Forelimb muscle (tissue), 1 donor: ENCODE results near the gene MTERF4. TPM values are rescaled to one million over a fixed set of nuclear protein-coding genes. Genes with fewer than 3 reads are reported as not detected.

Experiments
- DNase-seq: peaks from one replicate; pipeline ENCODE4 v3.0.0-alpha.2; 2013; ENCODE audit warnings: low read depth
- polyA plus RNA-seq: library from polyadenylated mRNA; unstranded; fragments of 120-200 nt; gene quantifications from one replicate; pipeline ENCODE4 v1.2.1, GENCODE V29; 2013; ENCODE audit not compliant: insufficient read length

The MTERF4 gene
- polyA plus RNA-seq, 1 donor = 38.3 TPM

DNA sequence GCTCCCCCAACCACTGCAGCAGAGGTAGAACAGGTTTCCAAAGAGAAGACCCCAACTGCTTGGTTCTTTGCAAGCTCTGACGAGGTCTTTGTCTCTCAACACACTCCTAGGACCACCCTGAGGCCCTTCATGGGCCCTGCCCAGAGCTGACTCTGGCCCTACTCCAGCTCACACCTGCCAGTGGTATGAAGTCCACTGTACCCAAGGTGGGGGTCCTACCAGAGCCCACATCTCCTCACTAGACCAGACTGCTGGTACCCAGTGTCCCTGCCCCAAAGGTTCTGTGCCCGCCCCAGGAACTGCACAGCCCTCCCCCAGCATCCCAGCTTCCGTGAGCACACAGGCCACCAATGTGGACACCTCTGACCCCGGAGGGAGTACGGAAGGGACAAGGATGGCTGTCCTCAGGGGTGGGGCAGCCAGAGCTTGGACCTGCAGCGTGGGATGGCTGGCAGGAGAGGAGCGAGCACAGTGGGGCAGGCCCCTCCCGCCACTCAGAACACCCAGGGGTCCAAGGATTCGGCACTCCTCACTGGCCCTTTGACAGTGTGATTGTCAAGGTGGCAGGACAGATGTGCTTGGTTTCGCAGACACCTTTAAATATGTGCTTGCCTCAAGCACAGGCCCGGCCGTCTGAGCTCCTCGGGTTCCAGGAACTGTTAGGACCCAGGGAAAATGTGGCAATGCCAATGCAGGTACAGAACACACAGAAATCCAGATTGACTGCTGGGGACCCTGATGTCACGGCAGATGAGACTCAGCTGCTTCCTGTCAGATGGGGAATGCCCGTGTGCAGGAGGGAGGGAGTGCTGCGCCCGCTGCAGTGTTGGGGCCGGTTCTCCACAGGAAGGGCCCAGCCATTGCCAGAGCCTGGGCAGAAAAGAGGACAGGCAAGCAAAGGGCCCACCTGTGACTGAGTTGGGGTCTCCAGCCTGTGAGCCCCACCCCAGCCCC is 51.2 kb downstream of the MTERF4 start:
- DNase-seq = no peak

DNA sequence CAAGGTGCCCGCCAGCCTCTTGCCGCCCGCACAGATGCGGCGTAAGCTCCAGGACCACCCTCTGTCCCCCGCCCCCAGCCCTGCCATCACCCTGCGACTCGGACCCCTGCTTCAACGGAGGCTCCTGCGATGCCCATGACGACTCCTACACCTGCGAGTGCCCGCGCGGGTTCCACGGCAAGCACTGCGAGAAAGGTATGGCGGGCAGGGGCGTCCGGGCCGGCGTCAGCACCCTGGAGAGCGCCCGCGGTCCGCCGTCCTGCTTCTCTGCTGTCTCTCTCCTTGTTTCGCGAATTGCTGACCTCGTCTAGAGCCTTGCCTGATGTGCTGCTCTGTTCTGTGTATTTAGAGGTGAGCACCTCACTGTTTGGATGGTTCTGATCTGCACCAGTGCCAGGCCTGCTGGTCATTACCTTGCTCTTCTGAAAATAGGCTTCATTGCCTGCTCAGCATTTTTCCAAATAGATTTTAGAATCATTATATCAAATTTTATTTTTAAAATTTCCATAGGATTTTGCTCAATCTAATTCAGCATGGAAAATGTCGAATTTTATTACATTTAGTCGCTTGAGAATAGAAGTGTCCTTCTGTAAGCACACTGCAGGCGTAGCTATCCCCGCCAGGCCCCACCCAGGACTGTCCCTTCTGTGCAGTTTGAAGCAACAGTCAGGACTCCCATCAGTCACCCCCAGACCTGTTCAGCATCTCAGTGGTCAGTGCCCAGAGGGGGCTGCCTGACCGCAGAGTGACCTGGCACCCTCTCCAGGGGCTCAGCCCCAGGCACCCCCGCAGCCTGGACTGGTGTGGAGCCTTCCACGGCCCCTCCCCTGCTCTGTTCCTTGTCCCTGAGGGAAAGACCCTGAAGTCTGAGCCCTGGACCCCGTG is 52.1 kb downstream of the MTERF4 start:
- DNase-seq = no peak

DNA sequence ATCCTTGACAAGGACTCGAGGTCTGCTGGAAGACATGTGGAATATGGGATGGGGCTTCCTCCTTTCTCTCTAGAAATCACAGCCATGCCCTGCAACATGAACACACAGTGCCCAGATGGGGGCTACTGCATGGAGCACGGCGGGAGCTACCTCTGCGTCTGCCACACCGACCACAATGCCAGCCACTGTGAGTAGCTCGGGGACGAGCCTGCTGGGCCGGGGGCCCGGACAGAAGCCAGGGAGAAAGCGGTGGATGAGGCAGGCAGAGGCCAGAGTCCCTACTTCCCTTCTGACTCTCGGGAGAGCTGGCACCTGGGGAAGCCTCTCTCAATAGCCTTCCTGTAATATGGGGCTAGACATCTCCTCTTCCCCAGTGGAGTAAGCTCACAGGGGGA is 53.1 kb downstream of the MTERF4 start:
- DNase-seq = no peak

DNA sequence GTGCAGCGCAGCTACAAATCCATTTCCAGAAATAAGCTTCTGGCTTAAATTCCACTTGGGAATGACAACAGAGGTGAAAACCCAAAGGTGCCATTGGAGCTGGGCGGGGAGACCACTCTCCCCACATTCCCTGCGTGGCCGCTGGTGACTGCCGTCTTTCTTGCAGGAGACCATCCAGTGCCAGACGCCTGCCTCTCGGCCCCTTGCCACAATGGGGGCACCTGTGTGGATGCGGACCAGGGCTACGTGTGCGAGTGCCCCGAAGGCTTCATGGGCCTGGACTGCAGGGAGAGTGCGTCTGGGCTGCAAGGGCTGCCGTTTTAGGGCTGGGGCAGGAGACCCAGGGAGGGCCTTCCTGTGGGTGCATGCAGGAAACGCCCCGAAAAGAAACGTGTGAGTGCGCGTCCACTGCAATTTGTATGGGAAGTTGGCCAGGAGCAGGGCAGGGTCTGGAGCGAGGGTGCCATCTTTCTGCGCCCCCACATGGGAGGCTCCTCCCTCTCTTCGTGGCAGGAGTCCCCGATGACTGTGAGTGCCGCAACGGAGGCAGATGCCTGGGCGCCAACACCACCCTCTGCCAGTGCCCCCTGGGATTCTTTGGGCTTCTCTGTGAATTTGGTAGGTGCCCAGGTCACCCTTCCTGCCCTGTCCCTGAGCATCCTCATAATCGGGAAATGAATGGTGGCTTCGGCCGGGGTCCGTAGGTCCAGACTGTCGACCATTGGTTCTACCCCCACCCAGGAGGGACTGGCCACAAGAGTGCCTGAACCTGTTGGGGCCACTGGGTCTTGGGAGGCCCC is 53.7 kb downstream of the MTERF4 start:
- DNase-seq = no peak

DNA sequence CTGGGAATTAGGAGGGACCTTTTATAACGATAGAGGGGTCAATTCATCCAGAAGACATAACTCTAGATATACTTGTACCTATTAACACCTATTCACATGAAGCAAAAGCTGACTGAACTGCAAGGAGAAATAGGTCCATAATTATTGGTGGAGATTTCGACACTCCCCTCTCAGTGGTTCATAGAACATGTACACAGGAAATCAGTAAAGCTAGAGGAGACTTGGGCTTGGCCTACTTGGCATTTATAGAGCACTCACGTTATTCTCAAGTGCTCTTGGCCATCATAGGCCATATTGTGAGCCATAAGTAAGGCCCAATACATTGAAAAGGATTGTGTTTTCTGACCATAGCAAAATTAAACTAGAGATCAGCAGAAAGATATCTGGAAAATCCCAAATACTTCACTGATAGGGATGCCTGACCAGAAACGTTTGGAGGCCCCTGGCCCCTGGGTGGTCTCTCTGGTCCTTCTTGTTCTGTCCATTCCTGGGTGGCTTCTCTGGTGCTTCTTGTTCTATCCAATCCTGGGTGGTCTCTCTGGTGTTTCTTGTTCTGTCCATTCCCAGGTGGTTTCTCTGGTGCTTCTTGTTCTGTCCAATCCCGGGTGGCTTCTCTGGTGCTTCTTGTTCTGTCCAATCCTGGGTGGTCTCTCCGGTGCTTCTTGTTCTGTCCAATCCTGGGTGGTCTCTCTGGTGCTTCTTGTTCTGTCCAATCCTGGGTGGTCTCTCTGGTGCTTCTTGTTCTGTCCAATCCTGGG is 54.7 kb downstream of the MTERF4 start:
- DNase-seq = no peak

Other genes with a start within 250 kb of the MTERF4 start
- gene AGXT, start 233.5 kb downstream of the MTERF4 start, polyA plus RNA-seq = not detected
- not detected for gene MAB21L4, start 206.1 kb downstream of the MTERF4 start, polyA plus RNA-seq
- gene CROCC2, start 196.0 kb downstream of the MTERF4 start, polyA plus RNA-seq = 0.20 TPM
- gene SNED1, start 103.7 kb downstream of the MTERF4 start, polyA plus RNA-seq = 3.6 TPM
- gene PASK, start 47.2 kb upstream of the MTERF4 start, polyA plus RNA-seq = 5.0 TPM
- 71.0 TPM for gene PPP1R7, start 48.2 kb upstream of the MTERF4 start, polyA plus RNA-seq
- 0.83 TPM for gene ANO7, start 86.4 kb upstream of the MTERF4 start, polyA plus RNA-seq
- 339 TPM for gene HDLBP, start 213.4 kb upstream of the MTERF4 start, polyA plus RNA-seq
- gene SEPTIN2, start 213.6 kb upstream of the MTERF4 start, polyA plus RNA-seq = 275 TPM